HEK293 (cell line): ENCODE data around the gene GTPBP4.

Experiments
- CTCF ChIA-PET: fragments of 350-600 bp; formaldehyde crosslinking; extraction: SDS; loops from one replicate; lab custom pipeline; 2021; ENCODE audit warnings: antibody characterized with exemption; lab: Yijun Ruan, JAX
- POLR2A ChIA-PET: fragments of 300-600 bp; formaldehyde crosslinking; extraction: SDS; loops from one replicate; lab custom pipeline; 2020; ENCODE audit warnings: antibody characterized with exemption, inconsistent platforms; lab: Yijun Ruan, JAX
- H3K27ac ChIP-seq: fragments of 200-500 bp; sonication (Bioruptor generic); 2 replicates; pipeline ENCODE4 v1.5.1; 2014; ENCODE audit warnings: low read depth, low read length, control low read depth, inconsistent platforms; ENCODE audit errors: extremely low read depth
- H3K36me3 ChIP-seq, 2 experiments: fragments of 200-500 bp in 1 of 2; sonication (Bioruptor generic) in 1 of 2; 1 replicate in 1 of 2; 2 replicates in 1 of 2; pipeline ENCODE4 v1.5.1; 2014 to 2017; ENCODE audit warnings: inconsistent platforms in 2 of 2, low read length in 2 of 2; ENCODE audit not compliant: control insufficient read depth in 2 of 2, insufficient read depth in 1 of 2
- H3K4me1 ChIP-seq: fragments of 200-500 bp; sonication (Bioruptor generic); 2 replicates; pipeline ENCODE4 v1.5.1; 2014; ENCODE audit warnings: mild to moderate bottlenecking, low read length, inconsistent platforms; ENCODE audit not compliant: control insufficient read depth, insufficient read depth
- H3K4me3 ChIP-seq: 2 replicates; pipeline ENCODE4 v1.5.1; 2011; ENCODE audit warnings: low read depth, mild to moderate bottlenecking, control low read depth, low read length, moderate library complexity
- H3K9me3 ChIP-seq: fragments of 200-500 bp; sonication (Bioruptor generic); 2 replicates; pipeline ENCODE4 v1.5.1; 2014; ENCODE audit warnings: low read depth, low read length, inconsistent platforms; ENCODE audit not compliant: control insufficient read depth, insufficient read depth
- ELK4 ChIP-seq: IDR thresholded peaks from 2 replicates; pipeline ENCODE4 v1.6.1; 2011; ENCODE audit warnings: mild to moderate bottlenecking, low read depth, low read length, borderline replicate concordance
- GLI2 ChIP-seq: fragments of 450-650 bp; formaldehyde crosslinking; IDR thresholded peaks from 2 replicates; pipeline ENCODE4; 2017; ENCODE audit warnings: missing biosample characterization, missing genetic modification characterization, low read depth, borderline replicate concordance
- HIC1 ChIP-seq: fragments of 450-650 bp; formaldehyde crosslinking; IDR thresholded peaks from 2 replicates; pipeline ENCODE4 v1.5.1; 2016; ENCODE audit warnings: missing biosample characterization, missing genetic modification characterization
- TSHZ1 ChIP-seq: fragments of 450-650 bp; formaldehyde crosslinking; IDR thresholded peaks from 2 replicates; pipeline ENCODE4 v1.5.1; 2016; ENCODE audit warnings: missing biosample characterization, missing genetic modification characterization, borderline replicate concordance
- ZFP37 ChIP-seq: fragments of 450-650 bp; formaldehyde crosslinking; IDR thresholded peaks from 2 replicates; pipeline ENCODE4 v1.5.1; 2016; ENCODE audit warnings: missing biosample characterization, missing genetic modification characterization
- ZNF114 ChIP-seq: fragments of 450-650 bp; formaldehyde crosslinking; IDR thresholded peaks from 2 replicates; pipeline ENCODE4 v1.5.0; 2017; ENCODE audit warnings: missing biosample characterization, missing genetic modification characterization
- ZNF19 ChIP-seq: fragments of 450-650 bp; formaldehyde crosslinking; IDR thresholded peaks from 2 replicates; pipeline ENCODE4; 2016; ENCODE audit warnings: missing biosample characterization, missing genetic modification characterization, low read depth
- ZNF335 ChIP-seq: fragments of 450-650 bp; formaldehyde crosslinking; conservative IDR thresholded peaks from 2 replicates; pipeline ENCODE4 v1.5.1; 2016; ENCODE audit warnings: missing biosample characterization, missing genetic modification characterization
- ZNF350 ChIP-seq: fragments of 450-650 bp; formaldehyde crosslinking; IDR thresholded peaks from 2 replicates; pipeline ENCODE4 v1.5.0; 2017; ENCODE audit warnings: missing biosample characterization, mild to moderate bottlenecking, missing genetic modification characterization
- ZNF518A ChIP-seq: fragments of 450-650 bp; formaldehyde crosslinking; conservative IDR thresholded peaks from 2 replicates; pipeline ENCODE4 v1.5.1; 2016; ENCODE audit warnings: low read depth, missing biosample characterization, missing genetic modification characterization
- ZNF610 ChIP-seq: fragments of 450-650 bp; formaldehyde crosslinking; IDR thresholded peaks from 2 replicates; pipeline ENCODE4 v1.5.1; 2016; ENCODE audit warnings: missing biosample characterization, missing genetic modification characterization, borderline replicate concordance
- ZNF747 ChIP-seq: fragments of 450-650 bp; formaldehyde crosslinking; IDR thresholded peaks from 2 replicates; pipeline ENCODE4 v1.5.1; 2016; ENCODE audit warnings: missing biosample characterization, missing genetic modification characterization
- ZNF776 ChIP-seq: fragments of 450-650 bp; formaldehyde crosslinking; IDR thresholded peaks from 2 replicates; pipeline ENCODE4 v1.5.0; 2017; ENCODE audit warnings: missing biosample characterization, missing genetic modification characterization, borderline replicate concordance
- ZNF843 ChIP-seq: fragments of 450-650 bp; formaldehyde crosslinking; IDR thresholded peaks from 2 replicates; pipeline ENCODE4 v1.5.1; 2016; ENCODE audit warnings: missing biosample characterization, missing genetic modification characterization
- TF ChIP-seq, protein P1 (sequence below): fragments of 450-650 bp; formaldehyde crosslinking; IDR thresholded peaks from 2 replicates; pipeline ENCODE4 v1.5.1; 2016; ENCODE audit warnings: missing biosample characterization, missing genetic modification characterization
- TF ChIP-seq, protein P2 (sequence below): fragments of 450-650 bp; formaldehyde crosslinking; IDR thresholded peaks from 2 replicates; pipeline ENCODE4 v1.5.1; 2016; ENCODE audit warnings: missing biosample characterization, missing genetic modification characterization

Gene GTPBP4

DNA sequence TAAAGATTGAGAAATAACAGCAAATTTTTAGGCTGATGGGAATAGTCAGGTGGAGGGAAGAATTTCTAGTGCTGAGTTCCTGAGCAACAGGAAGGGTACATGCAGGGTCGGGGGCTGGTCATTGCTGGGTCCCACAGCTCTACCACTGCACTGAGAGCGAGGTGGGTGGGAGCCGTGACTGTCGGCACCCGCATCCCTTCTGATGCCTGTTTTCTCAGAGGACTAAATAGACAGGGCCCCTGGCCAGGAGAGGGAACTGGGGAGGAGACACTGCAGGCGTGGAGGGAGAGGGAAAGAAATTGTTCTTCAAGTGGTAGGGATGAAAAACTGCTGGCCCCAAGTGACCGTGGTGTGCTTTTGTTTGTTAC lies 7.3 kb downstream of the GTPBP4 start:
- TF ChIP-seq ZFP37 (tag by site-specific recombination) (no peak), ZNF114 (tag by site-specific recombination) (no peak), HIC1 (tag by site-specific recombination) (no peak), ZNF610 (no peak), ZNF776 (tag by site-specific recombination) (no peak), TSHZ1 (tag by site-specific recombination) (no peak), ZNF350 (no peak), GLI2 (tag by site-specific recombination) (no peak), ZNF843 (tag by site-specific recombination) (no peak), ZNF335 (tag by site-specific recombination) (no peak)
- TF ChIP-seq, protein P1, sequence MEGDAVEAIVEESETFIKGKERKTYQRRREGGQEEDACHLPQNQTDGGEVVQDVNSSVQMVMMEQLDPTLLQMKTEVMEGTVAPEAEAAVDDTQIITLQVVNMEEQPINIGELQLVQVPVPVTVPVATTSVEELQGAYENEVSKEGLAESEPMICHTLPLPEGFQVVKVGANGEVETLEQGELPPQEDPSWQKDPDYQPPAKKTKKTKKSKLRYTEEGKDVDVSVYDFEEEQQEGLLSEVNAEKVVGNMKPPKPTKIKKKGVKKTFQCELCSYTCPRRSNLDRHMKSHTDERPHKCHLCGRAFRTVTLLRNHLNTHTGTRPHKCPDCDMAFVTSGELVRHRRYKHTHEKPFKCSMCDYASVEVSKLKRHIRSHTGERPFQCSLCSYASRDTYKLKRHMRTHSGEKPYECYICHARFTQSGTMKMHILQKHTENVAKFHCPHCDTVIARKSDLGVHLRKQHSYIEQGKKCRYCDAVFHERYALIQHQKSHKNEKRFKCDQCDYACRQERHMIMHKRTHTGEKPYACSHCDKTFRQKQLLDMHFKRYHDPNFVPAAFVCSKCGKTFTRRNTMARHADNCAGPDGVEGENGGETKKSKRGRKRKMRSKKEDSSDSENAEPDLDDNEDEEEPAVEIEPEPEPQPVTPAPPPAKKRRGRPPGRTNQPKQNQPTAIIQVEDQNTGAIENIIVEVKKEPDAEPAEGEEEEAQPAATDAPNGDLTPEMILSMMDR (tag by site-specific recombination), result no peak
- TF ChIP-seq, protein P2, sequence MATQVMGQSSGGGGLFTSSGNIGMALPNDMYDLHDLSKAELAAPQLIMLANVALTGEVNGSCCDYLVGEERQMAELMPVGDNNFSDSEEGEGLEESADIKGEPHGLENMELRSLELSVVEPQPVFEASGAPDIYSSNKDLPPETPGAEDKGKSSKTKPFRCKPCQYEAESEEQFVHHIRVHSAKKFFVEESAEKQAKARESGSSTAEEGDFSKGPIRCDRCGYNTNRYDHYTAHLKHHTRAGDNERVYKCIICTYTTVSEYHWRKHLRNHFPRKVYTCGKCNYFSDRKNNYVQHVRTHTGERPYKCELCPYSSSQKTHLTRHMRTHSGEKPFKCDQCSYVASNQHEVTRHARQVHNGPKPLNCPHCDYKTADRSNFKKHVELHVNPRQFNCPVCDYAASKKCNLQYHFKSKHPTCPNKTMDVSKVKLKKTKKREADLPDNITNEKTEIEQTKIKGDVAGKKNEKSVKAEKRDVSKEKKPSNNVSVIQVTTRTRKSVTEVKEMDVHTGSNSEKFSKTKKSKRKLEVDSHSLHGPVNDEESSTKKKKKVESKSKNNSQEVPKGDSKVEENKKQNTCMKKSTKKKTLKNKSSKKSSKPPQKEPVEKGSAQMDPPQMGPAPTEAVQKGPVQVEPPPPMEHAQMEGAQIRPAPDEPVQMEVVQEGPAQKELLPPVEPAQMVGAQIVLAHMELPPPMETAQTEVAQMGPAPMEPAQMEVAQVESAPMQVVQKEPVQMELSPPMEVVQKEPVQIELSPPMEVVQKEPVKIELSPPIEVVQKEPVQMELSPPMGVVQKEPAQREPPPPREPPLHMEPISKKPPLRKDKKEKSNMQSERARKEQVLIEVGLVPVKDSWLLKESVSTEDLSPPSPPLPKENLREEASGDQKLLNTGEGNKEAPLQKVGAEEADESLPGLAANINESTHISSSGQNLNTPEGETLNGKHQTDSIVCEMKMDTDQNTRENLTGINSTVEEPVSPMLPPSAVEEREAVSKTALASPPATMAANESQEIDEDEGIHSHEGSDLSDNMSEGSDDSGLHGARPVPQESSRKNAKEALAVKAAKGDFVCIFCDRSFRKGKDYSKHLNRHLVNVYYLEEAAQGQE, result no peak
- H3K4me3 ChIP-seq, result no peak overlapping the region
- POLR2A ChIA-PET, result no interaction called here
- H3K9me3 ChIP-seq, result no peaks in the 10 kb centered on the region
- peaks cover 64 to 89% of the 10 kb centered on the region in 2 experiments for H3K36me3 ChIP-seq
- no peak overlapping the region for H3K27ac ChIP-seq
- no peaks in the 10 kb centered on the region for H3K4me1 ChIP-seq
- CTCF ChIA-PET, result no interaction called here

GRCh38 chr10:996031-996430 lies 7.8 kb downstream of the GTPBP4 start:
- CTCF ChIA-PET, result no interaction called here
- no peak for TF ChIP-seq ZNF747 (tag by site-specific recombination)
- TF ChIP-seq ELK4, result no peak
- TF ChIP-seq ZNF19 (tag by site-specific recombination), result no peak
- no peak for TF ChIP-seq ZNF518A

More at GRCh38 chr10:996031-996430, 7.8 kb downstream of the GTPBP4 start:
- POLR2A ChIA-PET, result no interaction called here
- no peak overlapping the region for H3K27ac ChIP-seq
- H3K36me3 ChIP-seq, result peaks cover 68 to 89% of the 10 kb centered on the region in 2 experiments
- H3K4me3 ChIP-seq, result no peak overlapping the region
- no peaks in the 10 kb centered on the region for H3K4me1 ChIP-seq
- H3K9me3 ChIP-seq, result no peaks in the 10 kb centered on the region
